Fibroblast of mammary gland (primary cell): Measurements from ENCODE around the gene SNTA1.
"Not testable (repeated sequence)": the region's sequence is repeated elsewhere in the genome, so short reads cannot be mapped to it uniquely, and the experiment has no call there.

Experiments
- DNase-seq: peaks from one replicate; pipeline ENCODE4 v3.0.0-alpha.2; 2010; ENCODE audit warnings: low read depth
- H3K4me3 ChIP-seq: 2 replicates; pipeline ENCODE4 v1.5.1; 2011; ENCODE audit warnings: low read depth, mild to moderate bottlenecking, low read length, moderate library complexity; ENCODE audit not compliant: control insufficient read depth
- TF ChIP-seq, protein P1 (sequence below): conservative IDR thresholded peaks from 2 replicates; pipeline ENCODE4 v1.5.1; 2011; ENCODE audit warnings: low read depth, low read length, inconsistent platforms; ENCODE audit not compliant: control insufficient read depth, insufficient read depth

SNTA1 gene

DNA sequence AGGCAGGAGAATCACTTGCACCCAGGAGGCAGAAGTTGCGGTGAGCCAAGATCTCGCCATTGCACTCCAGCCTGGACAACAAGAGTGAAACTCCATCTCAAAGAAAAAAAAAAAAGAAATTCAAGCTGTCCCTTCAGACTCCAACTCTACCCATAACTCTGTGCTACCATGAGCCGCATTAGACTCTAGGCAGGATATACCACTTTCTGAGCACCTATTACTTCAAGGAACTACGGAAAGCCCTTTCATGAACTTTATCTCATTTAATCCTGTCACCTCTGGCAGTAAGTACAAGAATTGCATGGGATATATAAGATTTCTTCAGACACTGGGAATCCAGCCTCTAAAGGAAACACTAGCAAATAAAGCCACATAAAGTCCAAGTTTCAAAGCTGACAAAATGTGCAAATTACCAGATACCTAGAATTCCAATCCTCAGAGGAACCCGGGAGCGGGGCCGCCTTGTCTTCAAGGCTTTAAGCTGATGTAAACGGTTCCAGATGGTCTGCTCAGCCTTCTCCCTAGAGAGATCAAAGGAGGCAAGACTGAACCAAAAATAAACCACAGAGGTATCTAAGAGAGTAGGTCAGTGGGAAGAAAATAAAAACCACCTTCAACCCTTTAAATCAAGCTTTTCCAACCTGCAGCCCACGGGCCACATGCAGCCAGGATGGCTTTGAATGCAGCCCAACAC, 51.7 kb downstream of the SNTA1 start:
- peak; percentile 80 for DNase-seq
- TF ChIP-seq, protein P1, sequence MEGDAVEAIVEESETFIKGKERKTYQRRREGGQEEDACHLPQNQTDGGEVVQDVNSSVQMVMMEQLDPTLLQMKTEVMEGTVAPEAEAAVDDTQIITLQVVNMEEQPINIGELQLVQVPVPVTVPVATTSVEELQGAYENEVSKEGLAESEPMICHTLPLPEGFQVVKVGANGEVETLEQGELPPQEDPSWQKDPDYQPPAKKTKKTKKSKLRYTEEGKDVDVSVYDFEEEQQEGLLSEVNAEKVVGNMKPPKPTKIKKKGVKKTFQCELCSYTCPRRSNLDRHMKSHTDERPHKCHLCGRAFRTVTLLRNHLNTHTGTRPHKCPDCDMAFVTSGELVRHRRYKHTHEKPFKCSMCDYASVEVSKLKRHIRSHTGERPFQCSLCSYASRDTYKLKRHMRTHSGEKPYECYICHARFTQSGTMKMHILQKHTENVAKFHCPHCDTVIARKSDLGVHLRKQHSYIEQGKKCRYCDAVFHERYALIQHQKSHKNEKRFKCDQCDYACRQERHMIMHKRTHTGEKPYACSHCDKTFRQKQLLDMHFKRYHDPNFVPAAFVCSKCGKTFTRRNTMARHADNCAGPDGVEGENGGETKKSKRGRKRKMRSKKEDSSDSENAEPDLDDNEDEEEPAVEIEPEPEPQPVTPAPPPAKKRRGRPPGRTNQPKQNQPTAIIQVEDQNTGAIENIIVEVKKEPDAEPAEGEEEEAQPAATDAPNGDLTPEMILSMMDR = no peak
- no peak overlapping the region for H3K4me3 ChIP-seq

DNA sequence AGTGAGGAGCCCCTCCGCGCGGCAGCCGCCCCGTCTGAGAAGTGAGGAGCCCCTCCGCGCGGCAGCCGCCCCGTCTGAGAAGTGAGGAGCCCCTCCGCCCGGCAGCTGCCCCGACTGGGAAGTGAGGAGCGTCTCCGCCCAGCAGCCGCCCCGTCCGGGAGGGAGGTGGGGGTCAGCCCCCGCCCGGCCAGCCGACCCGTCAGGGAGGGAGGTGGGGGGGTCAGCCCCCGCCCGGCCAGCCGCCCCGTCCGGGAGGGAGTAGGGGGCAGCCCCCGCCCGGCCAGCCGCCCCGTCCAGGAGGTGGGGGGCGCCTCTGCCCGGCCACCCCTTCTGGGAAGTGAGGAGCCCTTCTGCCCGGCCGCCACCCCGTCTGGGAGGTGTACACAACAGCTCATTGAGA, 54.2 kb downstream of the SNTA1 start:
- not testable (repeated sequence) for DNase-seq, H3K4me3 ChIP-seq

DNA sequence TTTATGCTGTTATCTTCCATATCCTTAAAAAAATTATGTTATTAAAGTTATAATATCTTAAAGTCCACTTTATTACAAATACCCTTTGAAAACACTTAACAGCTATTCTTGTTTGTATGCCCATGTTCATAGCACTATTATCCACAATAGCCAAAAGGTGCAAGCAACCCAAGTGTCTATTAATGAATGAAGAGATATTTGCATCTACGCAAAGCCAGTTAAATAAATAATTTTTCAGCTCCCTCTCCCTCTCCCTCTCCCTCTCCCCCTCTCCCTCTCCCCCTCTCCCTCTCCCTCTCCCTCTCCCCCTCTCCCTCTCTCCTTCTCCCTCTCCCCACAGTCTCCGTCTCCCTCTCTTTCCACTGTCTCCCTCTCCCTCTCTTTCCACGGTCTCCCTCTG, 55.3 kb downstream of the SNTA1 start:
- TF ChIP-seq, protein P1 = no peak
- H3K4me3 ChIP-seq = no peak overlapping the region
- no peak for DNase-seq

DNA sequence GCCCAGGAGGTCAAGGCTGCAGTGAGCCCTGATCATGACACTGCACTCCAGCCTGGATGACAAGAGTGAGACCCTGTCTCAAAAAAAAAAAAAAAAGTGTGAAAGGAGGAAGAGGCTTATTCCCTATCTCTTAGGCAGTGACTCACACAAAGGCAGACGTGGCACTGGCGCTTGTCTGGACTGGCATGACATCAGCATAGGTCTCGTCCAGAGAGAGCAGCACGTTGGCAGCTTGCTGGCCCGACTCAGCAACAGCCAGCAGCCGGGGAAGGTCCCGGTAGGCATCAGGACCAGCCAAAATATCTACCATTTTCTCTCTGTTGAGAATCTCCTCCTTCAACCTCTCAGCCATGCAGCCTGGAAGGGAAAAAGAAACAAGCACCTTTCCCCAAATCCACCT, 56.4 kb downstream of the SNTA1 start:
- peak; percentile 45 for DNase-seq
- no peak overlapping the region for H3K4me3 ChIP-seq
- TF ChIP-seq, protein P1 = no peak

DNA sequence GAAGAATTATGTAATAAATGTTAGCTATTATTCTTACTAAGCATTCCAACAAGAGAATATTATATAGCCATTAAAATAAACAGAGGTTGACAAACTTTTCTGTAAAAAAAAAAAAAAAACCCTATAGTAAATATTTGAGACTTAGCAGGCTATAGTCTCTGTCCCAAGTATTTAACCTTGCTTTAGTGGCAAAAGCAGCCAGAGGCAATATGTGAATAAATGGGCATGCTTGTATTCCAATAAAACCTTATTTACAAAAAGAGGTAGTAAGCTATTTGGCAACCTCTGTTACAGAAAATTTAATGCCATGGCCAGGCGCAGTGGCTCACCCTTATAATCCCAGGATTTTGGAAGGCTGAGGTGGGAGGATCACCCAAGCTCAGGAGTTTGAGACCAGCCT, 56.9 kb downstream of the SNTA1 start:
- no peak for DNase-seq
- H3K4me3 ChIP-seq = no peak overlapping the region
- TF ChIP-seq, protein P1 = no peak

DNA sequence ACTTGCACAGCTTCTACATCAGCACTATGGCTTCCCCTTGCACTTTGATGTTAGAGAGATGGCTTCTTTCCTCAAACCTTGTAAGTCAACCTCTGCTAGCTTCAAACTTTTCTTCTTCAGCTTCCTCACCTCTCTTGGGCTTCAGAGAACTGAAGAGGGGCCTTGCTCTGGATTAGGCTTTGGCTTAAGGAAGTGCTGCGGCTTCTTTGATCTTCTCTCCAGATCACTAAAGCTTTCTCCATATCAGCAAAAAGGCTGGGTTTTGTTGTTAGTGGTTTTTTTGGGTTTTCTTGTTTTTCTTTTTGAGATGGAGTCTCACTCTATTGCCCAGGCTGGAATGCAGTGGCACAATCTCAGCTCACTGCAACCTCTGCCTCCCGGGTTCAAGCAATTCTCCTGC, 66.2 kb downstream of the SNTA1 start:
- no peak overlapping the region for H3K4me3 ChIP-seq
- DNase-seq = no peak
- TF ChIP-seq, protein P1 = no peak

DNA sequence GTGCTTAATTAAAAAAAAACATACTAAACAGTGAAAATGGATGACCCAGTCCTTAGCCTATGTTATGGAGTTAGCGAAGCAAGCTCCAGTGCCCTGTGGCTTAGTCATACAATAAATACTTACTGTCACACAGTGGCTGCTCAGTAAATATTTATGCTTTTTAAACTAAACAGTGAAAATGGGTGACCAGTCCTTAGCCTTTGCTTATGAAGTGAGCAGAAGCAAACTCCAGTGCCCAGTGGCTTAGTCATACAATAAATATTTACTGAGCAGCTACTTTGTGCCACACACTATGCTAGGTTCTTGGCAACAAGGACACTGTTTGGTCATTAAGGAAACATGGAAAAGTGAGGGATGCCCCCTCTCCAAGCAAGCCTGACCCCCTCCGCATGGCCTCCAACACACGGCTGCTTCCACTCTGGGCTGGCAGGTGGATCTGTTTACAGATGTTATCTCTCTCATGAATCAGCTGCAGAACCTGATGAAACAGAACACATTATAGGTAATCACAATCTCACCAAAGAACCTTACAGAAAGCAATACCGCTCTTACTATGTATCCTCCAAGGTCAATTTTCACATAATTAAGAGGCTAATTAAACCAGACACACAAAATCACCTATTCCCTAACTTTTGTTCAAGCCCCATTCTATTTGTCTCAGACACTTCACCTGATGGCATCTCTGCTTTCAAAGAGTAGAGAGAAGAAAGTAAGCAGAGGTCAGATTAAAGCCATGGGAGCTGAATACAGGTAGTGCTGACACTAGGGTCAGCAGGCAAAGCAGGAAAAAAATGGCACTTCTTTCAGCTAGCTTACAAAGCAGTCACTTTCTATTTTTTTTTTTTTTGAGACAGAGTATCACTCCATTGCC, 69.6 kb downstream of the SNTA1 start:
- peak; percentile 70 for DNase-seq
- no peak overlapping the region for H3K4me3 ChIP-seq
- TF ChIP-seq, protein P1 = no peak
